ENCODE measurements around the gene ERBB4.

DNA sequence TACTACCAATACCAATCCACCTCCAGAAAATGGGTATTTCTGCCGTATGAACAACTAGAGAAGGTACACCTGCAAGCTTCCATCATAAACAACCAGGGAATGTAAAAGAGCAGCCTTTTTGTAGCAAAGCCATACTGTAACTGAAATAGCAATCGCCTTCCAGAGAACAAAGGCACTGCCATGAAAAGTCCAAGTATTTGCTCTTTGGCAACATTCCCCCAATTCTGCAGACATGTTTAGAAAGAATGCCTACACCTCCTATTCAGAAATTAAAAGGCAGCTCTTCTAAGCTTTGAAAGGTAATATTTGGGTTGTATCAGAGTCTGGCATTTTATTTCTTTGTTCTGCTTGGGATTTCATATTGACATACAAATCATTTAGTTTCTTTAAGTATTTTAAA is 487.7 kb downstream of the ERBB4 start:
- TF ChIP-seq, protein P1, sequence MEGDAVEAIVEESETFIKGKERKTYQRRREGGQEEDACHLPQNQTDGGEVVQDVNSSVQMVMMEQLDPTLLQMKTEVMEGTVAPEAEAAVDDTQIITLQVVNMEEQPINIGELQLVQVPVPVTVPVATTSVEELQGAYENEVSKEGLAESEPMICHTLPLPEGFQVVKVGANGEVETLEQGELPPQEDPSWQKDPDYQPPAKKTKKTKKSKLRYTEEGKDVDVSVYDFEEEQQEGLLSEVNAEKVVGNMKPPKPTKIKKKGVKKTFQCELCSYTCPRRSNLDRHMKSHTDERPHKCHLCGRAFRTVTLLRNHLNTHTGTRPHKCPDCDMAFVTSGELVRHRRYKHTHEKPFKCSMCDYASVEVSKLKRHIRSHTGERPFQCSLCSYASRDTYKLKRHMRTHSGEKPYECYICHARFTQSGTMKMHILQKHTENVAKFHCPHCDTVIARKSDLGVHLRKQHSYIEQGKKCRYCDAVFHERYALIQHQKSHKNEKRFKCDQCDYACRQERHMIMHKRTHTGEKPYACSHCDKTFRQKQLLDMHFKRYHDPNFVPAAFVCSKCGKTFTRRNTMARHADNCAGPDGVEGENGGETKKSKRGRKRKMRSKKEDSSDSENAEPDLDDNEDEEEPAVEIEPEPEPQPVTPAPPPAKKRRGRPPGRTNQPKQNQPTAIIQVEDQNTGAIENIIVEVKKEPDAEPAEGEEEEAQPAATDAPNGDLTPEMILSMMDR (IDR thresholded peaks at IDR 0.05), result no peak
- no peak for TF ChIP-seq POLR2A (IDR thresholded peaks at IDR 0.05)

Data from Peyer's patch (tissue), 4 donors.